Epidermal melanocyte (primary cell): ENCODE measurements around the gene JMJD8.

ENCODE experiments used
- DNase-seq: peaks from one replicate; pipeline ENCODE4 v3.0.0; 2011; ENCODE audit warnings: low spot score; ENCODE audit not compliant: insufficient read length

The JMJD8 gene

GRCh38 chr16:677316-678190, 6.6 kb downstream of the JMJD8 start:
- no peak for DNase-seq

- DNase-seq, result no peak
These were observed 7.2 kb downstream of the JMJD8 start for GRCh38 chr16:676913-677312.

- no peak for DNase-seq
These were observed 7.6 kb downstream of the JMJD8 start for GRCh38 chr16:676565-676902.

- no peak for DNase-seq
These were observed 8.1 kb downstream of the JMJD8 start for GRCh38 chr16:675884-676564.

GRCh38 chr16:674968-675883, 8.9 kb downstream of the JMJD8 start, which contains the start of gene RHBDL1:
Gene RHBDL1 (plus strand): TSS chr16:675671. CDS start chr16:675791, 120 bp downstream.
- no peak for DNase-seq

GRCh38 chr16:674214-674881, 9.8 kb downstream of the JMJD8 start:
- DNase-seq, result no peak

GRCh38 chr16:673399-673991, 10.6 kb downstream of the JMJD8 start:
- no peak for DNase-seq

- DNase-seq, result no peak
These were observed 11.3 kb downstream of the JMJD8 start for GRCh38 chr16:672851-673250.

- DNase-seq, result no peak
These were observed 11.8 kb downstream of the JMJD8 start for GRCh38 chr16:672371-672770.

- no peak for DNase-seq
These were observed 12.6 kb downstream of the JMJD8 start for GRCh38 chr16:671353-672131.

- DNase-seq, result no peak
These were observed 13.4 kb downstream of the JMJD8 start for GRCh38 chr16:670485-671352.

- no peak for DNase-seq
These were observed 14.5 kb downstream of the JMJD8 start for GRCh38 chr16:669666-670065.

GRCh38 chr16:668519-669171, 15.5 kb downstream of the JMJD8 start:
- DNase-seq, result no peak

- DNase-seq, result peak; percentile 74
These were observed 16.2 kb downstream of the JMJD8 start, which contains the start of gene RHOT2 for GRCh38 chr16:667780-668518. Gene RHOT2 (plus strand): TSS chr16:668132. CDS start chr16:668200, 68 bp downstream.

- DNase-seq, result no peak
These were observed 16.9 kb downstream of the JMJD8 start for GRCh38 chr16:667113-667779.

- no peak for DNase-seq
These were observed 17.6 kb downstream of the JMJD8 start for GRCh38 chr16:666572-666971.

GRCh38 chr16:662597-662996, 21.5 kb downstream of the JMJD8 start:
- no peak for DNase-seq
